ENCODE measurements around the gene MATN1. TPM values are rescaled to one million over a fixed set of nuclear protein-coding genes. Genes with fewer than 3 reads are reported as not detected.

MATN1 gene
- total and polyA plus RNA-seq, 4 experiments from 2014 or later, result 0.12 to 1.2 (median 0.53) TPM; not detected in 1

Small RNA genes within 50 kb of the gene (microRNA-seq; reads per million reads assigned to microRNA genes)
- not detected for gene MIR4420 (ENCODE audit: borderline microRNAs expressed, borderline number of aligned reads, borderline replicate concordance)

Other genes with a start within 250 kb of the MATN1 start
- gene LAPTM5, start 34.2 kb upstream of the MATN1 start, total RNA-seq, result 100 to 1,000 TPM; 587 to 608 TPM
- 100 to 1,000 TPM; 563 to 851 TPM for gene LAPTM5, start 34.2 kb upstream of the MATN1 start, polyA plus RNA-seq
- gene SDC3, start 185.2 kb upstream of the MATN1 start, total RNA-seq, result under 1 TPM; 0.29 to 0.64 TPM
- not detected for gene SDC3, start 185.2 kb upstream of the MATN1 start, polyA plus RNA-seq